SK-N-DZ (cell line): ENCODE measurements around the gene HEBP1.

Experiments used
- small RNA-seq, 2 experiments: library from RNA; depleted of rRNA; stranded (forward); fragments of <200 nt; gene quantifications; one replicate each; pipeline ENCODE3, GENCODE V24; 2014

HEBP1 gene

Small RNAs within 50 kb of the gene (small RNA-seq; reads per million reads assigned to genes)
- 0.18 to 5.0 reads per million in 2 experiments for gene RF00604
